HepG2 (cell line): ENCODE data around the gene PBX2. TPM values are rescaled to one million over a fixed set of nuclear protein-coding genes. Genes with fewer than 3 reads are reported as not detected.

Experiments
- CSRNP1 ChIP-seq: sonication (generic); formaldehyde crosslinking; IDR thresholded peaks from 2 replicates; pipeline ENCODE4 v1.8.1; 2023; ENCODE audit warnings: mild to moderate bottlenecking, missing genetic modification reagents
- HIC2 ChIP-seq: sonication (generic); formaldehyde crosslinking; IDR thresholded peaks from 2 replicates; pipeline ENCODE4 v1.9.0; 2022; ENCODE audit warnings: low read depth, missing genetic modification reagents
- HNF4G ChIP-seq, 2 experiments: sonication (generic) in 1 of 2; formaldehyde crosslinking in 1 of 2; IDR thresholded peaks; 2 replicates each; pipeline versions ENCODE4 v1.4.0 to v1.6.1; 2011 to 2020; ENCODE audit warnings: borderline replicate concordance in 2 of 2, low read depth in 2 of 2, mild to moderate bottlenecking in 2 of 2, low read length in 1 of 2, missing genetic modification reagents in 1 of 2, moderate library complexity in 1 of 2
- NCOA5 ChIP-seq: sonication (generic); formaldehyde crosslinking; IDR thresholded peaks from 2 replicates; pipeline ENCODE4 v1.4.0; 2020; ENCODE audit warnings: missing genetic modification reagents
- NR2F1 ChIP-seq, 2 experiments: fragments of 450-650 bp in 1 of 2; formaldehyde crosslinking in 1 of 2; IDR thresholded peaks; 2 replicates each; pipeline versions ENCODE4 v1.5.0 to v1.6.1; 2016 to 2020; ENCODE audit warnings: mild to moderate bottlenecking in 1 of 2, missing compliant biosample characterization in 1 of 2, missing genetic modification reagents in 1 of 2, moderate library complexity in 1 of 2
- REPIN1 ChIP-seq: sonication (generic); formaldehyde crosslinking; IDR thresholded peaks from 2 replicates; pipeline ENCODE4 v1.8.0; 2022; ENCODE audit warnings: missing genetic modification reagents, low read depth, mild to moderate bottlenecking, borderline replicate concordance
- STAT6 ChIP-seq: sonication (generic); formaldehyde crosslinking; IDR thresholded peaks from 2 replicates; pipeline ENCODE4 v1.4.0; 2020; ENCODE audit warnings: missing genetic modification reagents, mild to moderate bottlenecking, borderline replicate concordance
- SYNCRIP ChIP-seq: fragments of 200-400 bp; formaldehyde crosslinking; IDR thresholded peaks from 2 replicates; pipeline ENCODE4 v1.6.1; 2018; ENCODE audit warnings: mild to moderate bottlenecking, low read depth, low read length; ENCODE audit not compliant: insufficient read depth
- THAP9 ChIP-seq: sonication (generic); formaldehyde crosslinking; IDR thresholded peaks from 2 replicates; pipeline ENCODE4; 2020; ENCODE audit warnings: missing genetic modification reagents, mild to moderate bottlenecking, borderline replicate concordance
- ZNF235 ChIP-seq: sonication (generic); formaldehyde crosslinking; IDR thresholded peaks from 2 replicates; pipeline ENCODE4 v1.8.1; 2023; ENCODE audit warnings: mild to moderate bottlenecking, missing genetic modification reagents, borderline replicate concordance
- ZNF292 ChIP-seq: sonication (generic); formaldehyde crosslinking; IDR thresholded peaks from 2 replicates; pipeline ENCODE4 v1.8.1; 2022; ENCODE audit warnings: mild to moderate bottlenecking, low read depth, missing genetic modification reagents, borderline replicate concordance
- ZNF501 ChIP-seq: sonication (generic); formaldehyde crosslinking; IDR thresholded peaks from 2 replicates; pipeline ENCODE4 v1.5.1; 2020; ENCODE audit warnings: mild to moderate bottlenecking, moderate library complexity, missing genetic modification reagents
- ZNF558 ChIP-seq: sonication (generic); formaldehyde crosslinking; IDR thresholded peaks from 2 replicates; pipeline ENCODE4 v1.9.0; 2022; ENCODE audit warnings: mild to moderate bottlenecking, missing genetic modification reagents, borderline replicate concordance
- ZNF704 ChIP-seq: sonication (generic); formaldehyde crosslinking; IDR thresholded peaks from 2 replicates; pipeline ENCODE4 v1.8.1; 2023; ENCODE audit warnings: mild to moderate bottlenecking, inconsistent platforms, moderate library complexity, missing genetic modification reagents, borderline replicate concordance
- polyA plus RNA-seq, 8 experiments: library from polyadenylated mRNA; depleted of rRNA in 3 of 8; stranded (reverse) in 7 of 8; unstranded in 1 of 8; fragments of >200 nt; fragmentation: Illumina TruSeq in 4 of 8; extraction: Trizol in 4 of 8; gene quantifications; 2 replicates each; pipeline versions ENCODE4 v1.2.1 to v1.2.3, GENCODE V29; 2011 to 2016; ENCODE audit warnings: low read depth in 4 of 8, missing spikeins in 1 of 8, mixed read lengths in 1 of 8; ENCODE audit not compliant: insufficient read depth in 1 of 8
- total RNA-seq, 5 experiments: library from RNA; depleted of rRNA; stranded (reverse); fragments of >200 nt; fragmentation: Illumina TruSeq; extraction: Trizol; gene quantifications; 2 replicates each; pipeline ENCODE4 v1.2.3, GENCODE V29; 2016; ENCODE audit warnings: low read depth in 1 of 5

Gene PBX2
- total and polyA plus RNA-seq, 2 of the 13 experiments (the other 11 are each of a cell fraction or from before 2014, with no cell fraction given): 42.3 to 77.8 TPM

GRCh38 chr6:32210191-32210601, 20.2 kb upstream of the PBX2 start (continued):
- TF ChIP-seq NR2F1 (CRISPR knock-in tag; IDR thresholded peaks at IDR 0.05) (peak in 1 of 2 experiments; percentile 28; a peak in 1 of 4 replicates), CSRNP1 (CRISPR knock-in tag) (no peak), THAP9 (CRISPR knock-in tag) (no peak), ZNF704 (no peak), ZNF501 (CRISPR knock-in tag) (0 out of 2 replicates have a peak, but pooled peaks have one; percentile 21), REPIN1 (CRISPR knock-in tag) (peak; percentile 59; the same call in 1 of the 2 replicates), ZNF235 (no peak), HIC2 (CRISPR knock-in tag) (no peak), HNF4G (IDR thresholded peaks at IDR 0.05; ENCODE audit: borderline replicate concordance, low read depth, low read length) (peak; percentile 57; the same call in 1 of the 2 replicates), HNF4G (CRISPR knock-in tag; IDR thresholded peaks at IDR 0.05; ENCODE audit: borderline replicate concordance, low read depth) (no peak), SYNCRIP (no peak), ZNF558 (CRISPR knock-in tag) (no peak), ZNF292 (CRISPR knock-in tag) (peak; percentile 34; the same call in 1 of the 2 replicates), STAT6 (CRISPR knock-in tag) (no peak), NCOA5 (no peak)
